Measurements from ENCODE around the gene MED17.
"Not testable (repeated sequence)": the region's sequence is repeated elsewhere in the genome, so short reads cannot be mapped to it uniquely, and the experiment has no call there.

The MED17 gene, protein sequence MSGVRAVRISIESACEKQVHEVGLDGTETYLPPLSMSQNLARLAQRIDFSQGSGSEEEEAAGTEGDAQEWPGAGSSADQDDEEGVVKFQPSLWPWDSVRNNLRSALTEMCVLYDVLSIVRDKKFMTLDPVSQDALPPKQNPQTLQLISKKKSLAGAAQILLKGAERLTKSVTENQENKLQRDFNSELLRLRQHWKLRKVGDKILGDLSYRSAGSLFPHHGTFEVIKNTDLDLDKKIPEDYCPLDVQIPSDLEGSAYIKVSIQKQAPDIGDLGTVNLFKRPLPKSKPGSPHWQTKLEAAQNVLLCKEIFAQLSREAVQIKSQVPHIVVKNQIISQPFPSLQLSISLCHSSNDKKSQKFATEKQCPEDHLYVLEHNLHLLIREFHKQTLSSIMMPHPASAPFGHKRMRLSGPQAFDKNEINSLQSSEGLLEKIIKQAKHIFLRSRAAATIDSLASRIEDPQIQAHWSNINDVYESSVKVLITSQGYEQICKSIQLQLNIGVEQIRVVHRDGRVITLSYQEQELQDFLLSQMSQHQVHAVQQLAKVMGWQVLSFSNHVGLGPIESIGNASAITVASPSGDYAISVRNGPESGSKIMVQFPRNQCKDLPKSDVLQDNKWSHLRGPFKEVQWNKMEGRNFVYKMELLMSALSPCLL

DNA sequence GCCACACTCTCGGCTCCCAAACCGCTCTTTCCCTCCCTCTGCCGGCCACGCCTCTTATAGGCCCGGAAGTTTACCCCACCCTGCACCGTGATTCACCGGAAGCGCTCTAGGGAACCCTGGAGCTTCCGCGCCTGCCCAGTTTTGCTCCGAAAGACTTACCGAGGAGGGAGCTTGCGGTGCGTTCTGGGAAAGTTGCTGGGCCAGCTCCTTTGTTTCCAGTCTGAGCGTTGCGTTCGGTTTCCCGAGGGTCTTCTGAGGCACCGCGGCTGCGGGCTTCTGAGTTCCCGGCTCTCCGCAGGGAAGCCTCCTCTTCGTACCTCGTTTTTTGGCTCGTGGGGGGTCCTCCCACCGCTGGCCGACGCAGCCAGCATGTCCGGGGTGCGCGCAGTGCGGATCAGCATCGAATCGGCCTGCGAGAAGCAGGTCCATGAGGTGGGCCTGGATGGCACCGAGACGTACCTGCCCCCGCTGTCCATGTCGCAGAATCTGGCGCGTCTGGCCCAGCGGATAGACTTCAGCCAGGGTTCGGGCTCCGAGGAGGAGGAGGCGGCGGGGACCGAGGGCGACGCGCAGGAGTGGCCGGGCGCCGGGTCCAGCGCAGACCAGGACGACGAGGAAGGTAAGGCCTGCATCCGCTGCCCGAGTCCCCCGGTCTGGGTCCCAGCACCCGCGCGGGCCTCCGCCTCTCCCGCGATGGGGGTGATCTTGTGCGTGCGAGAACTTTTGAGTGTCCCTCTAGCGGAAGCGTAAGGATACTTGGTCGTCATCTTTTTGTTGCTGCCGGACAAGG is at the start of gene MED17:
MED17 (plus strand) TSS at position 138 of the 790 bp plus-strand sequence; CDS start at position 370, 232 bp downstream.
- DNase-seq = peak; percentile 71

DNA sequence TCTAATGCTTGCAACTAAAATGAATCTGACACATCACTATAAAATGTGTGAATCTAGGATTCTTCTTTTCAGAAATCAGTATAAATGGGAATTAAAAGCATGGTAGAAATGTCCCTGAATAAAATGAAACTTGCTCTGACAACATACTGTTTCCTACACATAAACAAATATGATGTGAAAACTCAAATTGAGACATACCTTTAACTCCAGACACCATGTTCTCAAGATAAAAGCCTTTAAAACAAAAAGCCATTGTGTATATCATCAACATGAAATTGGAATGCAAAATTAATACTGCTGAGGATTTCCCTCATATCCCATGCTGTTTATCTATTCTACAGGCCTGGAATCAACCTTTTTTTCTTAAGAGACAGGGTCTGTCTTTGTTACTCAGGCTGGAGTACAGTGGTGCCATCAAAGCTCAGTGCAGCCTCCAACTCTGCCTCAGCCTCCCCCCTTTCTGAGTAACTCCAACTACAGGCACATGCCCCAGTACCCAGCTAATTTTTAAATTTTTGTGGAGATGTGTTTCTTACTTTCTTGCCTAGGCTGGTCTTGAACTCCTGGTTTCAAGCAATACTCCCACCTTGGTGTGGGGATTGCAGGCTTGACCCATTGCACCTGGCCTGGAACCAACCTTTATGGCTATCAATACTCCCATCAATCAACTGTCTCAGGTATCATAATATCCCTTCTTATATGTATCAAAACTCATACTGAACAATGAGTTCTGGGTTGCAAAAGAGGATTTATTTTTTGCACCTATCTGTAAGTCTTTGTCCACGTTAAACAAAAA is 49.5 kb upstream of the MED17 start:
- DNase-seq = no peak

DNA sequence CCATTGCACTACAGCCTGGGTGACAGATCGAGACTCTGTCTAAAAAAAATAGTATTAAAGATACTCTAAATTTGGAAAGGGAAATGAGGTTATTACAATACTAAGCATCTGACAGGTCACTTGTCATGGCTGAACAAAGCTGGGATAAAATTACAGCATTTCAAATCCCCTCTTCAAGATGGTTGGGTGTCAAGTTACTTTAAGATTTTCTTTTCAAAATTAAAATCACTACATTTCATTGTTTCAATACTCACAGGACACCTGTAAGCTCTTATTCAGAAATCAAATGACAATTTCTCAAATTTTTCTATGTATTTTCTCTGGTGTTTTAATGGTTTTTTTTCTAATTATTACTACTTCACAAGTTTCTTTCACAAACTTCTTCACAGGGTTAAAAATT is 48.5 kb upstream of the MED17 start:
- no peak for DNase-seq

DNA sequence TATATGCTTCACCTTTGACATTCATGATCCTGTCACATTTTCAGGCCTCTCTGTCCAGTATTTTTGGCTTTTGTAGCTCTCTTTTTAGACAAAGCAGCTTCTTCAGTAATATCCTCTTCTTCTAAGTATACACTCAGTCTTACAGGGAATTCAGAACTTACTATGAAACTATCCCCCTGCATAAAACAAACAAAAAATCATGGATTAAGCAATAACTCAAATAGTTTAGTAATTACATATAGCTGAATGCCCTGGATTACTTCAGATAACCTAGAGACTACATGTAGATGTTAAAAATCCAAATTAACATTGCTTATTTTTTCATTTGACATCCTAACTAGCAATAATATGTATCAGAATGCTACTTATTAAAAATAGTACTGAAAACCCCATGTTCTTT is 48.0 kb upstream of the MED17 start:
- DNase-seq = no peak

DNA sequence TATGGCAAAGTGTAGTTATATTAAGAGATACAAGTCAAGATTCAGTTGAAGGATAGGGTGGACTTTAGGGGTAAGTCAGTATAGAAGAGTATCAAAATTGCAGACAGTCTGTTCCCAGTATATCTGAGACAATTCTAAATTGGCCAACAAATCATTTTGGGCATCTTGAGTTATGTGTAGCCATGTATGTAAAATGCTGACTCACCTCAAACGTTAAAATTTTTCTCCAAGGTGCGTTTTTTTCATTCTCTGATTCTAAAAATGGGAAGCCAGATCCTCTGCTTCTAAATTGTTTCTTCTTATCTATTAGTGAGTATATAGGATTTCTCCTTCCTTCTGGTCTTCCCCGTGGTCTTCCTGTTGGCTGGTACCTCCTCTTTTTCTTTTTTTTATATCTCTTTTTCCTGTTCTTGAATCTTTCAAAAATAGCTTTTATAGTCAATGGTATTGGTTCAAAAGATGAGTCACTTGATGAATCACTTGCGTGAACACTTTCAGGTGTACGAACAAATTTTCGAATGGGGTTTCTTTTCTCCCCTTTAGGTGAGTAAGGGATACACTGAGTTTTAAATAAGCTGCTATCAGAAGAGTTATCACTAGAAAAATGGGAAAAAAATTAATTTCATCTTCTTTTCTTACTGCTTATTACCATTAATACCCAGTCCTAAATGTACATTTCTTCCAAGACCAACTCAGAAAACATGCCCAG is 46.0 kb upstream of the MED17 start:
- DNase-seq = no peak

DNA sequence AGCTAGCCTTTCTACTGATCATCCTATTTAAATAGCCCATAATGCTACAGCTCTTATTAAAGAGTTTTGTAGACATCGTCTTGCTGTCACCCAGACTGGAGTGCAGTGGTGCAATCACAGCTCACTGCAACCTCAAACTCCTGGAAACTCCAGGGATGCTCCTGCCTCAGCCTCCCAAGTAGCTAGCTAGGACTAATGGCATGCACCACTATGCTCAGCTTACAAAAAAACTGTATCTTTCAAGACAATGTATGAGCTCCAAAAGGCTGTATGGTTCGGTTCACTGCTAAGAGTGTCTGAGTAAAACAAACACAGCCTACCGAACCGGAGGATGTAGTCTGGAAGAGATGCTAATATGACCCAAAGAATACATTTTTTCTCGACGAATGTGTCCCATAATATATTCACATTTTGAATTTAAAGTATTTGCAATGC is 45.4 kb upstream of the MED17 start:
- DNase-seq = no peak

DNA sequence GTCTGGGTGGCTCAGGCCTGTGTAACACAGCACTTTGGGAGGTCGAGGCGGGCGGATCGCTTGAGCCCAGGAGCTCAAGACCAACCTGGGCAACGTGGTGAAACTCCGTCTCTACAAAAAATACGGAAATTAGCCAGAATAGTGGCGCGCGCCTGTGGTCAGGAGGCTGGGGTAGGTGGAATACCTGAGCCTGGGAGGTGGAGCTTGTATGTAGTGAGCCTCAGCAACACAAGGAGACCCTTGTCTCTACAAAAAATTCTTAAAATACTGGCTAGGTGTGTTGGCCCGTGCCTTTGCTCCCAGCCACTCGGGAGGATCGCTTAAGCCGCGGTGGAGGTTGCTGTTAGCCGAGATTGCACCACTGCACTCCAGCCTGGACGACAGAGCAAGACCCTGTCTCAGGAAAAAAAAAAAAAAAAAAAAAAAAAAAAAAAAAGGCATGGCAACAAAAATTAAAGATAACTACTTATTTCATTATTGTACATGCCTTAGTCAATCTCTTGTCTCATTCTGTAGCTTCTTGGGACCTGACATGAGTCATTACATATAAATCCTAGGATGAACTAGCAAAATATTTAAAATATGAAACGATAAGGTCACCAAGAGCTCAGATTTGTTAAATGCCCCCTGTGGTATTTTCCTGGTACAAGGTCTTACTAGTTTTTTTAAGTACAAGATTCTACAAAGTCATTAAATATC is 43.9 kb upstream of the MED17 start:
- DNase-seq = no peak

DNA sequence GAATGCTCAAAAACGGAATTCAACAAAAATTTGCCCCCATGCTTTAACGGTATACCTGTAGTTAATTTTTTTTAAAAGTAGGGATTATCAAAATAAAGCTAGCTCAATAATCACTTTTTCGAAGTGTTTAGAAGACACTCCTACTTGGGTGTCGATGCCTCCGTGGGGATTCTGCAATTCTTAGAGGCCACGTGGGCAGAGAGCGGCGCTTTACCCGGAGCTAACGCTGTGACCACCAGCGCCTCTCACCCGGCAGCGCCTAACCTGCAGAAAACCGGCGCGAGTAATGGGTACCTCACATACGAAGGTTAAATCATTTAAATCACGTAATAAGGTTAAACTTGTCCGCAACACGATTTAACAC is 43.4 kb upstream of the MED17 start:
- no peak for DNase-seq

DNA sequence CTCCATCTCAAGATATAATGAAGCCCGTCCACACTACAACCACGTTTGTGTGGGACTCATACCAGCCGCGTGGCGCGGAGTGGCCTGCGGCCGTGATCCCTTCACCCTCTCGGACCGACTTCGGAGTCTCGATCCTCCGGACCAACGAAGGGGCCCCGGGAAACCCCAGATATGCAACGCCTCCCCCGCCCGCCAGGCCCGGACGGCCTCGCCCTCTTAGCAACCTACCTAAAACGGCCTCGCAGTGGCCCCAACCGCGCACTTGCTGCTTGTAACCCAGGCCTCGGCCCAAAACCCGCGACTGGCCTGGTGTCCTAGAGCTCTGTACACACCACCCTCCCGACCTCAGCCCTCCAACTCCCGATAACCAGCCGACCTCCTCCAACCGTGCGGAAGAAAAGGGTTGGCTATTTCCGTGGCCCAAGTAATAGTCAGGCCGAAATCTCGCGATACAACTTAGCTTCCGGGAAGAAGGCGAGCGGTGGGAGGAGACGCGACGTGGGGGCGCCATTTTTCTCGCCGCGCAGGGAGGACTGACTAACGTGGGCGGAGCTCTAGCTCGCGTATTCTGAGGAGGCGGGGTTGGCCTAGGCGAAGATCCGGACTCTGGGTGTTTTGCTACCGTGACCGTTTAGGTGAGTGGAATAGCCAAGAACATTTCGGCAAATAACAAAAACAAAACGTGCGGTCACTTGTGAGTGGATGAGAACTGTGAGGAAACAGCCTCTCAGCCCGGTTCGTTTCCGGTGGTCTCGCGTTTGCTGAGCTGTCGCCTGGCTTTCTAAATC is 42.8 kb upstream of the MED17 start, which contains the start of the genes C11orf54 and TAF1D:
C11orf54 (plus strand) TSS at position 579 of the 788 bp plus-strand sequence. CDS start 5,722 bp downstream, outside the sequence.
TAF1D (minus strand) TSS at position 402 of the 788 bp plus-strand sequence. CDS start 2,191 bp downstream, outside the sequence.
- peak; percentile 88 for DNase-seq

DNA sequence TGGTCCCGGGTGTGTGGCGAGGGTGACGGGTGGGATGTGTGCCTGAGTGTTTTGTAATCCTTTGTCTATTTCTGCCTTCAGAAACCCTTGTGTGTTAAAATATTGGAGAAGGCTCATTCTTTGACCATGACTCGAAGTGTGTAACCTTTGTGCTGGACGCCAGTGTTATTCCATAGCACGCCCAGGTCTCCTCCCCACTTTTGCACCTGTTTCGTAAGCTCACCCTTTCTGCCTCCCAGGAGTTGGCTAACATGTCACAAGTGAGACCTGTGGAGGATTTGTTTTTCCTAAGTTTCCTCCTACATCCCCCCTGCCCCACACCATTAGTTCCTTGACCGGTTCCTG is 42.2 kb upstream of the MED17 start:
- DNase-seq = no peak

DNA sequence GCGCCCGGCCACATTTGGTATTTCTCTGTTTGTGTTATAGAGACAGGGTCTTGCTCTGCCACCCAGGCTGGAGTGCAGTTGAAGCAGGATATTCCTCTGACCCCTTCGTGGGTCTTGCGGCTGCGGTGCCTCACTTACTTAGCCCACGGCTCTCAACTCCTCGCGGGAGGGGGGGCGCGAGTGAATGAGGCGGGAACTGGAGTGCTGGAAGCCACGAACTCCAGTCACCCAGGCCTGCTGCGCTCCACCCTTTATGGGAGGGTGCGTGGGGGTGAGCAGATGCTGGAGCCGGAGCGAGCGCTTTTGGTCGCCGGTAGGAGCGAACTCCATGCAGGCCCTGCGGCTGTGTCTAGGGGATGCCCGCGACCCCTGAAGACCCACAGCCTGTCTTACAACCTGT is 40.8 kb upstream of the MED17 start:
- no peak for DNase-seq

DNA sequence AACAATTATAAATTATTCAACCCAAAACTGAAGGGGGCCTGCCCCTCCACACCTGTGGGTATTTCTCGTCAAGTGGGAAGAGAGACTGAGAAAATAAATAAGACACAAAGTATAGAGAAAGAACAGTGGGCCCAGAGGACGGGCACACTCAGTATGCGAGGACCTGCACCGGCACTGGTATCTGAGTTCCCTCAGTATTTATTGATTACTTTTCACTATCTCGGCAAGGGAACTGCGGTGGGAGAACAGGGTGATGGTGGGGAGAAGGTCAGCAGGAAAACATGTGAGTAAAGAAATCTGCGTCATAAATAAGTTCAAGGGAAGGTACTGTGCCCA is 39.4 kb upstream of the MED17 start:
- DNase-seq = no peak

DNA sequence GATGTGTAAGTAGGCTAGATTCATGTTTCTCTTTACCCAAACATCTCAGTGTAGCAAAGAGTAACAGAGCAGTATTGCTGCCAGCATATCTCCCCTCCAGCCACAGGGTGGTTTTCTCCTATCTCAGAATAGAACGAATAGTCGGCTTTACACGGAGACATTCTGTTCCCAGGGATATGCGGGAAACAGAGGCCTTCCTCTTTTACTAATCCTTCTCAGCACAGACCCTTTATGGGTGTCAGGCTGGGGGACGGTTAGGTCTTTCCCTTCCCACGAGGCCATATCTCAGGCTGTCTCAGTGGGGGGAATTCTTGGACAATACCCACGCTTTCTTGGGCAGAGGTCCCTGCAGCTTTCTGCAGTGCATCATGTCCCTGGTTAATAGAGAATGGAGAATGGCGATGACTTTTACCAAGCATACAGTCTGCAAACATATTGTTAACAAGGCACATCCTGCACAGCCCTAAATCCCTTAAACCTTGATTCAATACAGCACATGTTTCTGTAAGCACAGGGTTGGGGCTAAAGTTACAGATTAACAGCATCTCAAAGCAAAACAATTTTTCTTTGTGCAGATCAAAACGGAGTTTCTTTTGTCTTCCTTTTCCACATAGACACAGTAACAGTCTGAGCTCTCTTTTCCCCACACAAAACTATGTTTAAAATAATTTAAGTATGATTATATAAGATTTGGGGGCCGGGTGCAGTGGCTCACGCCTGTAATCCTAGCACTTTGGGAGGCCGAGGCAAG is 38.9 kb upstream of the MED17 start:
- DNase-seq = not testable (repeated sequence)

DNA sequence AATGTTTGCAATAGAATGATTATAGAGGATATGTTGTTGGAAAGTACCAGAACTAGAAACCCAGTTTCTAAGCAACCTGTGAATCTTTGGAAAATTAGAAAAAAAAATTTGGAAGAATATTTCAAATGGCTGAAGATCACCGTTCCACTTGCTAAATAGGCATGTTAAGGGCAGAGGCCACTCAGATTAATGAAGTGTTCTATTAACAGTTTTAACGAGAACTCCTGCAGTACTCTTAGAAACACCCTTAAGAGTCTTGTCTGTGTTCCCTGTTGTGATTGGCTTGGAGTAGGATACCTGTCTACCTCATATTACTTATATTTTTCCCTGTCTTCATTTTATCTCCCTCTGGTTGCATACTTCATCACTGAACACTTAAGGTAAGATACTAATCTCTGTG is 38.0 kb upstream of the MED17 start:
- no peak for DNase-seq

DNA sequence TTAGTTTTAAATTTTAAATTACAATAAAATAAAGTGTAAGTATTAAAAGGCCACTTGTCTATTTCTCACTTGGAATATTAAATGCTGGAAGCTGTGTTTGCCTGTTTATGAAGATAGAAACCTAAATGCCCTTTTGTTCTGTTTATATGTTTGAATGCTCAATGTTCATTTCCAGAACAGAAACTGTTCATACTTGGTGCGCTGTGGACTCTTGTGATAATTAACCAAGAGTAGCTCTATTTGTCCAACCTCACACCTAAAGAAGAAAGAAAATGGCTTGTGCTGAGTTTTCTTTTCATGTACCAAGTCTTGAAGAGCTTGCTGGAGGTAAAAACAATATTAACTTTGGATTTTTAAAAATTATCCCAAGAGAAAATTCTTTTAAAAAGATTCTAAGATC is 37.0 kb upstream of the MED17 start:
- DNase-seq = no peak

DNA sequence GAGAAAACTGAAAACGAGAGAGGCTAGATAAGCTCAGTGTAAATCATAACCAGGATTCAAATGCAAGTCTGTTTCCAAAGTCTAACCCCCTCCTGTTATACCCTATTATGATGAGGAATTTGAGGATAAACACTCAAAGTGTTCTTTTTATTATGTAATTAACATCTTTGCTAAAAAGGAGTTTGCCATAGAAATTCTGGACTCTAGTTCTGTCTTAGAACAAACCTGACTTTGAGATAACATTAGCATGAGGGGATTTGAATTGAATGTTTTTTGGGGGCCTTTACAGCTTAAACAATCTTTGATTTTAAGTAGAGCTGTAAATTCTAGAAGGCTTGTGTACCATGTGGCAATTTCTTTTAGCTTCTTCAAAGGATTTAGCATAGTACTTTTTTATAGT is 33.1 kb upstream of the MED17 start:
- no peak for DNase-seq

DNA sequence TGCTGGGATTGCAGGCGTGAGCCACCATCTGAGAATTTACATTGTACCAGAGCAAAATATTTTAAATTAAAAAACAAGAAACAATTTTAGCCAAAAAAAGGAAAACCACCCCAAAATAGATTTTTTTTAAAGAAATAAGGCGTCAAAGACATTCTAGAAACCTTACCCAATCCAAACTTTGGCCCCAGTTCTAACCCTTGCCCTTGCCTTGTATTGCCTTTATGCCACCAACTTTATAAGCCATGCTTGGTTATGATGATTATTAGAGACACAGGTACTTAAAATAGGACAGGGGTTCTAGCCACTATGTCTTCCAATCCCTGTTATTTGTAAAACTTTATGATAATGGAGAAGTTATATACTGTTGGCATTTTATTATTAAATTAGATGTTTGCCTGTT is 30.8 kb upstream of the MED17 start:
- no peak for DNase-seq

DNA sequence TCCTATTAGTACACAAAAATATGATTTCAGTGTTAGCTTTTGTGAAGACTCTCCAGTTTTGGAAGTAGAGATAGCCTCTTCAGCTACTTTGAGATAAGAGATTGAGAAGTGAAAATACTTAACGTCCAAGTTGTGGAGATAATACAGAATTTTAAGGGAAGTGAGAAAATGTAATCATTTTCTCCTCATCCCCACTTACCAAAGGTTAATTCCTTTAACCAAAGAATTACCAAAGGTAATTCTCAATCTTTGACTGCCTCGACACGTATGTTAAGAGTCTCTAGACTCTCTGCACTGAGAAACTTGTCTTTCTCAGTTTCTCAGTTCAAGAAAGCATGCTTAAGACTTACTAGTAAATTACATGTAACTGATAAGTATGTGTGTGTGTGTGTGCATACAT is 27.3 kb upstream of the MED17 start:
- DNase-seq = no peak

DNA sequence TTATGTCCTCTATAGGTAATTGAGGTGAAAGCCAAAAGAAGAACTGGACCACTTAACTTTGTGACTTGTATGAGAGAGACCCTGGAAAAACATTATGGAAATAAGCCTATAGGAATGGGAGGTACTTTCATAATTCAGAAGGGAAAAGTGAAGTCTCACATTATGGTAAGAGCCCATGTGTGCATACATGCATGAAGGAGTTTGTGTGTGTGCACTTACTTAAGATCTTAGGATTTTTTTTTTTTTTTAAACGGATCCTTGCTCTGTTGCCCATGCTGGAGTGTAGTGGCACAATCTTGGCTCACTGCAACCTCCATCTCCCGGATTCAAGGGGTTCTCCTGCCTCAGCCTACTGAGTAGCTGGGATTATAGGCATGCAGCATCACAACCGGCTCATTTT is 26.8 kb upstream of the MED17 start:
- no peak for DNase-seq
